GM19463 (cell line): ENCODE measurements around the gene ASPSCR1.

Experiments
- ATAC-seq: cut with Tn5 transposase; IDR thresholded peaks from one replicate; pipeline ENCODE4 v1.9.1; 2021; ENCODE audit warnings: mild to moderate bottlenecking, moderate library complexity; ENCODE audit not compliant: unreplicated experiment

The ASPSCR1 gene

DNA sequence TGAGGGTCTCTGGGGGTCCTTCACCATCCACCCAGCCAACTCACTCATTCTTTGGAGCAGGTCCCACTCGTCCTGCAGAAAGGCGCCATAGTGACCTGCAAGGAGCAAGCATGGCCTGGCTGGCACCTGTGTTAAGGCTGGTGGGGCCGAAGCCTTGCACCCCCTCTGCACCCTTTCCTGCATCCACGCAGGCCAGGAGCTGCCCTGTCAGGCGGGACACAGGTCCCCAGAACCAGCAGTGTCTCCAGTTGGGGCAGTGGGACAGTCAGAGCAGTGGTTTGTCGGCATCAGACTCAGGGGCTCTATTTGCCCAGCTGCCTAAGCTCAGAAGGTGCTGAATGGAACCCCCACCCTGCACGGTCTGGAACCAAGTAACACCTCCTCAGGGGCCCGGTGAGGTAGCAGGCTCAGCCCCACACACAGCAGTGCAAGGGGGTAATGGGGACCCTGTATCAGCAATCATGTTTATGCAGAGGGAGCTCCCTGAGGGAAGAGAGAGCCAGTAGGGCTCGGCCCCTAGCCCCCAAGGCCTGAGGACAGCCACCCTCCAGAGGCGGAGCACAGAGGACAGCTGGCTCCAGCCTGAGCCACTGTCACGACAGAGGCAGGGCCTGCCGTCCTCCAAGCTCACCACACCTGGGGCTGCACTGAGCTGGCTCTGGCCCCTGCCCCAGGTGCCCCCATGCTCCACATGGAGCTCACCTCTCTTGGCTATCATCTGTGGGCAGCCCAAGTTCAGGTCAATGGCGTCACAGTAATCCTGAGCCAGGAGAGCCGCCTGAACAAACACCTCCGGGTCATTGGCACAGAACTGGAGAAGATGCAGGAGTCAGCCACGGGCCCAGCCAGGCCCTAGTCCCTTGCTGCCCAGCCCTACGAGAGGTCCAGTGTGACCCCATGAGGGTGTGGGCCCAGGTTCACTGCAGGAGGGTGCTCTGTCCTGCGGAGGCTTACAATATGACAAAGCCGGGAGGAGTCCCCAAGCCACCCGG lies 86.3 kb downstream of the ASPSCR1 start:
- ATAC-seq: no peak

DNA sequence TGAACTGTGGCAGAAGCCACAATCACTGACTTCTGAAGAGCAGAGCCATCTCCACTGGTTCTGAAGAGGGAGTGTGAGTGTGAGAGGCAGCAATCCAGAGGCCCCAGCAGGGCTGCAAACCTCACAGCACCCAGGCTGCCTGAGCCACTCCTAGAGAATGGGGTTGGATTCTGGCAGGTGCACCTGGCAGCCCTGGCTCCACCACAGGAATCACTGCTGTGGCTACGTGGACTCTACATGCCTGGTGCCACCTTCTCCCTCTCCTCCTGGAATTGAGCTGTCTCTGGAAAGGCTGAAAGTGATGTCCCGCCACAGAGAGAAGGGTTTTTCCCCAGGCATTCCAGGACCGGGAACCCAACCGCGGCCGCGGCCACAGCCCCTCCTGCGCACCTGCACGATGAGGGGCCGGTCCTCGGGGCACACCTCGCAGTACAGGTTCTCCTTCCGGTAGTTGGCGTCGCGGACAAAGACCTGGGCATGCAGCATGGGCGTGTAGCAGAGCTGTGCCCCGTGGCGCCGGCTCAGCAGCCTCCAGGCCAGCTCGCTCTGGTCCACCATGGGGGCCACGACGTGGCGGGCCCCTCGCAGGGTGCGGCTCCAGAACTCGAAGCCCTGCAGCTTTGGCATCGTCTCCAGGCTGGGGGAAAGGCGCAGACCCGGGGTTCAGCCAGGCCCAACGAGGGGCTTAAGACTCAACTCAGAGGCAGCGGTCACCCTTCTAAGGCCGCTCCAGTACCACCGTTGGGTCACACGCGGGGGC lies 87.2 kb downstream of the ASPSCR1 start:
- no peak for ATAC-seq

DNA sequence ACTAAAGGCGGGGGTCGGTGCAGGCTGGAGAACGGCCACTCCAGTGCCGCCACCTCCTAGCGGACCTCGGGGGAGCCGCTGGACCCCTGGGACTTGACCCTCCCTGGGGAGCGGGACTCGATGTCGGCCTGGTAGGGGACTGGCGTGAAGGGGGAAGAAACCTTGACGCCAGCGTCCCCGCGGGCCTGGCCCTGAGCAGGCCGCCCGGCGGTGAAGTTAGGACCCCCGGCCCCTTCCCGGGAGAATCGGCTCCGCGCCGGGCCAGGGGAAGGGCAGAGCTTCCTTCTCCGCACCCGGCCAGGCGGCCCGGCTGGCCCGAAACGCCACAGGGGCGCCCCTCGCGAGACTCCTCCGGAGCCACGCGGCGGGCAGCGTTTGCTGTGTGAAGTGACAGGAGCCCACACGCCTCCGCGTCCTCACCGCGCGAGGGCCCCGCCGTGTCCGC lies 87.8 kb downstream of the ASPSCR1 start:
- peak; percentile 14 for ATAC-seq

DNA sequence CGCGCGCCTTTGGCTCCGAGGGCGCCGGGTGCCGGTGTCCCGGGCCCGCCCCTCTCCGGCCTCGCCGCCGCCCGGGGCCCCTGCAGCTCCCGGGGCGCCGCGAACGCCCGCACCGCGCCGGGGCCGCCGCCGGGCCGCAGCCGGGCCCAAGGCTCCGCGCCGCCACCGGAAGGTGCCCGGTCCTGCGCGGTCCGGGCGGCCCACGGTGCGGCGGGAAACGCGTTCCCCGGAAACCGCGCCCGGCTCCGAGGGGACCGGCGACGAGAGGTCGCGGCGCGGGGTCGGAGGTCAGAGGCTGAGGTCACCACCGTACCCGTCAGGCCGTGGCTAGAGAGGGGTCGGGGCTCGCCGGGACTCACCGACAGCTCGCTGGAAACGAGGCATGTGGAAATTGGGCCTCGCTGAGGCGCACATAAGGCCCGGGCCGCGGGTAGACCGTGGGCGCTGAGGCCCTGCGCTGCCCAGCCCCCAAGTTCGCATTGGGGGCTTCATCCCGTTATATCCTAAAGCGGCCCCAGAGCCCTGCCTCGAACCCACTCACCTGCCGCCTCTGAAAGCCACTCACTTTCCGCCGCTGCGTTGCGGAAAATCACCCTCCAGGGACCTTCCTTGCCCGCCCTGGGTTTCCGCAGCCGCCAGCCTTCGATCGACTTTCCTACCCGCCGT lies 88.3 kb downstream of the ASPSCR1 start, which contains the start of gene DUS1L:
Gene DUS1L (minus strand): TSS at position 167 of the 666 bp plus-strand sequence. CDS start 745 bp downstream, outside the sequence.
- peak; percentile 61 for ATAC-seq
